ENCODE results near the gene FBLN2. TPM values are rescaled to one million over a fixed set of nuclear protein-coding genes. Genes with fewer than 3 reads are reported as not detected.

Gene FBLN2
- total RNA-seq, 1 experiment from 2014 or later: 0.39 TPM

GRCh38 chr3:13580256-13581023 lies 31.5 kb downstream of the FBLN2 start:
- BruUV-seq (replicated peaks): no TSS peak
- ATAC-seq (no peak), DNase-seq (ENCODE audit: low read depth, low spot score) (no peak)
- no peaks in the 10 kb centered on the region for H3K79me2 ChIP-seq (ENCODE audit: insufficient read depth, low read length)
- POLR2A ChIA-PET: no interaction called here
- H3K36me3 ChIP-seq (ENCODE audit: control insufficient read depth in 1 of 2, insufficient read depth in 2 of 2, low read length in 2 of 2): no peaks in the 10 kb centered on the region
- no peak overlapping the region for H3K27ac ChIP-seq (ENCODE audit: low read depth, low read length)
- TF ChIP-seq POLR2A (IDR thresholded peaks at IDR 0.05; ENCODE audit: borderline replicate concordance, extremely low read depth, insufficient read depth, insufficient read length): no peak
- TF ChIP-seq ATF3 (IDR thresholded peaks at IDR 0.05): no peak
- TF ChIP-seq EZH2 (IDR thresholded peaks at IDR 0.05): no peak
- TF ChIP-seq CBX3 (IDR thresholded peaks at IDR 0.05; ENCODE audit: low read depth): no peak
- TF ChIP-seq RAD21 (IDR thresholded peaks at IDR 0.05; ENCODE audit: low read depth): no peak
- TF ChIP-seq CTCF (IDR thresholded peaks at IDR 0.05 in 2 of 3, conservative IDR thresholded peaks at IDR 0.05 in 1 of 3; ENCODE audit: borderline replicate concordance in 1 of 3, insufficient read depth in 1 of 3, low read depth in 2 of 3, low read length in 2 of 3): no peak
- RAD21 ChIA-PET (ENCODE audit: low non-redundant PET in 1 of 2, low total read pairs in 2 of 2, uncharacterized antibody in 2 of 2, unreplicated experiment in 2 of 2): no interaction called here
- no peak overlapping the region for H3K4me2 ChIP-seq (ENCODE audit: low read length)
- H3K27me3 ChIP-seq (ENCODE audit: insufficient read depth, low read length): no peaks in the 10 kb centered on the region
- H3K9me3 ChIP-seq (ENCODE audit: control insufficient read depth in 1 of 2, insufficient read depth in 1 of 2, low read depth in 1 of 2, low read length in 2 of 2): no peaks in the 10 kb centered on the region
- CTCF ChIA-PET: no interaction called here
- H3K4me1 ChIP-seq (ENCODE audit: control insufficient read depth in 1 of 2, insufficient read depth in 2 of 2, low read length in 2 of 2): no peaks in the 10 kb centered on the region
- H4K20me1 ChIP-seq (ENCODE audit: insufficient read depth): no peaks in the 10 kb centered on the region
- H3K4me3 ChIP-seq (replicated peaks in 1 of 2; ENCODE audit: low read depth in 1 of 2, low read length in 2 of 2): no peak overlapping the region
- no peaks in the 10 kb centered on the region for H3K9me2 ChIP-seq (ENCODE audit: insufficient read depth)
- no peak overlapping the region for H3K9ac ChIP-seq (ENCODE audit: low read length)
- no peak overlapping the region for H2AFZ ChIP-seq (ENCODE audit: low read depth, low read length, poor library complexity, severe bottlenecking)
- intact Hi-C loops (cut with micrococcal nuclease): no loop called here

All from HCT116 (cell line).